ENCODE data around the gene SMARCD1.

DNA sequence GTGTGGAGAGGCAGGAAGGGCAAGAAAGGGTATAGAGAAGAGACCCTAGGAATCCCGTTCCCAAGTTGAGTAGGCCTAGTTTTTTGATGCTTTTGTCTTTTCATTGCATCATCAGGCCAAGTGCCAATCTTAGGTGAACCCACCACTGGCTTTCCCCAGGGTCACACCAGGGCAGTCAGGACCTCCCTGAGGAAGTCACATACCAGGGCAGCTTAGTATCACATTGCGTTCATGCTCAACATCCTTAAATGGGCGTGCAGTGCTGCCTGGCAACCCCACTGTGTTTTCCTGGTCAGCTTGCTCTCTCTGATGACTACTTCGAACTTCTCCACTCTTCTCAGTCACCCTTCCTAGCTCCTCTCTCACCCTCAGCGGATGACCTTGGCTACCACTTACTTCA, 18.7 kb upstream of the SMARCD1 start:
- TF ChIP-seq EZH2 (optimal IDR thresholded peaks at IDR 0.05; ENCODE audit: low read depth, low read length), result no peak
- TF ChIP-seq, protein P1, sequence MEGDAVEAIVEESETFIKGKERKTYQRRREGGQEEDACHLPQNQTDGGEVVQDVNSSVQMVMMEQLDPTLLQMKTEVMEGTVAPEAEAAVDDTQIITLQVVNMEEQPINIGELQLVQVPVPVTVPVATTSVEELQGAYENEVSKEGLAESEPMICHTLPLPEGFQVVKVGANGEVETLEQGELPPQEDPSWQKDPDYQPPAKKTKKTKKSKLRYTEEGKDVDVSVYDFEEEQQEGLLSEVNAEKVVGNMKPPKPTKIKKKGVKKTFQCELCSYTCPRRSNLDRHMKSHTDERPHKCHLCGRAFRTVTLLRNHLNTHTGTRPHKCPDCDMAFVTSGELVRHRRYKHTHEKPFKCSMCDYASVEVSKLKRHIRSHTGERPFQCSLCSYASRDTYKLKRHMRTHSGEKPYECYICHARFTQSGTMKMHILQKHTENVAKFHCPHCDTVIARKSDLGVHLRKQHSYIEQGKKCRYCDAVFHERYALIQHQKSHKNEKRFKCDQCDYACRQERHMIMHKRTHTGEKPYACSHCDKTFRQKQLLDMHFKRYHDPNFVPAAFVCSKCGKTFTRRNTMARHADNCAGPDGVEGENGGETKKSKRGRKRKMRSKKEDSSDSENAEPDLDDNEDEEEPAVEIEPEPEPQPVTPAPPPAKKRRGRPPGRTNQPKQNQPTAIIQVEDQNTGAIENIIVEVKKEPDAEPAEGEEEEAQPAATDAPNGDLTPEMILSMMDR (IDR thresholded peaks at IDR 0.05; ENCODE audit: low read length), result no peak
- no peak for TF ChIP-seq EZH2phosphoT487 (IDR thresholded peaks at IDR 0.05; ENCODE audit: low read length)

Data from MM.1S (cell line).